ENCODE measurements around the gene MSMP. TPM values are rescaled to one million over a fixed set of nuclear protein-coding genes. Genes with fewer than 3 reads are reported as not detected.

MSMP gene
- total RNA-seq (2014; rRNA removed; shearing (Covaris generic)) = 0.67 and 2.3 TPM in 2 replicates
- total RNA-seq (2022) = 4.1 and 4.4 TPM in 2 replicates
- Bru-seq, nascent RNA = percentile 42 among the genes with signal in this experiment
- percentile 47 among the genes with signal in this experiment for BruChase-seq, experiment 1, labeled RNA remaining after a 6-hour chase
- percentile 35 among the genes with signal in this experiment for BruChase-seq, experiment 2, labeled RNA remaining after a 2-hour chase
- long read RNA-seq, partial matches to known transcripts = 0 of 4 reads
- long read RNA-seq, other reads (novel, unspliced or antisense) = 0 of 4 reads

- no peak within 1 kb of the TSS for H2AFZ ChIP-seq (ENCODE audit: low read length)
- TF ChIP-seq CTCF (conservative IDR thresholded peaks at IDR 0.05; ENCODE audit: low read length) = no peak
- TF ChIP-seq EZH2phosphoT487 (IDR thresholded peaks at IDR 0.05; ENCODE audit: borderline replicate concordance, low read depth, low read length) = no peak
- peaks cover 17% of the 10 kb centered on the region for H3K79me2 ChIP-seq (ENCODE audit: insufficient read depth, low read depth, low read length)
- ChIA-PET CTCF (ENCODE audit: unreplicated experiment) (no interaction called here), POLR2A (no interaction called here)
- no peak for DNase-seq (ENCODE audit: low spot score)
- peak within 1 kb of the TSS; percentile 94 for H3K27ac ChIP-seq (ENCODE audit: low read depth, low read length, poor library complexity, severe bottlenecking)
- peaks cover 22% of the 10 kb centered on the region; the same call in 1 of the 2 replicates for H3K36me3 ChIP-seq (ENCODE audit: insufficient read depth, low read length)
- no peaks in the 10 kb centered on the region for H3K9me3 ChIP-seq (ENCODE audit: low read length)
- peak within 1 kb of the TSS; percentile 74; the same call in 1 of the 2 replicates for H3K4me2 ChIP-seq (ENCODE audit: low read length)
- peaks cover 63% of the 10 kb centered on the region for H3K4me1 ChIP-seq (ENCODE audit: insufficient read depth, low read length, poor library complexity, severe bottlenecking)
- H4K20me1 ChIP-seq (ENCODE audit: insufficient read depth, low read length) = no peaks in the 10 kb centered on the region
- H3K9me2 ChIP-seq (ENCODE audit: insufficient read depth, low read length) = no peaks in the 10 kb centered on the region
- intact Hi-C loops (cut with micrococcal nuclease; ENCODE audit: unreplicated experiment) = no loop called here
- BruUV-seq (replicated peaks) = no TSS peak
- no peak within 1 kb of the TSS for H3K4me3 ChIP-seq (ENCODE audit: low read depth, low read length, poor library complexity, severe bottlenecking)
Observed at GRCh38 chr9:35754264-35754663, at the start of gene MSMP. Gene MSMP, minus strand, starts transcription at chr9:35754276. Its CDS starts 147 bp downstream, at chr9:35754129.

GRCh38 chr9:35801328-35802128, 47.5 kb upstream of the MSMP start:
- Histone ChIP-seq H3K9me3 (ENCODE audit: low read length) (no peaks in the 10 kb centered on the region), H2AFZ (ENCODE audit: low read length) (no peak overlapping the region), H3K79me2 (ENCODE audit: insufficient read depth, low read depth, low read length) (no peaks in the 10 kb centered on the region), H4K20me1 (ENCODE audit: insufficient read depth, low read length) (no peaks in the 10 kb centered on the region), H3K4me1 (ENCODE audit: insufficient read depth, low read length, poor library complexity, severe bottlenecking) (no peaks in the 10 kb centered on the region), H3K27ac (ENCODE audit: low read depth, low read length, poor library complexity, severe bottlenecking) (no peak overlapping the region), H3K9me2 (ENCODE audit: insufficient read depth, low read length) (no peaks in the 10 kb centered on the region), H3K4me3 (ENCODE audit: low read depth, low read length, poor library complexity, severe bottlenecking) (no peak overlapping the region), H3K36me3 (ENCODE audit: insufficient read depth, low read length) (peaks cover 9% of the 10 kb centered on the region; the same call in 1 of the 2 replicates), H3K4me2 (ENCODE audit: low read length) (no peak overlapping the region)
- no peak for TF ChIP-seq EZH2phosphoT487 (IDR thresholded peaks at IDR 0.05; ENCODE audit: borderline replicate concordance, low read depth, low read length)
- no peak for TF ChIP-seq CTCF (conservative IDR thresholded peaks at IDR 0.05; ENCODE audit: low read length)
- no TSS peak for BruUV-seq (replicated peaks)
- DNase-seq (ENCODE audit: low spot score) = no peak
- intact Hi-C loops (cut with micrococcal nuclease; ENCODE audit: unreplicated experiment) = no loop called here
- ChIA-PET CTCF (ENCODE audit: unreplicated experiment) (no interaction called here), POLR2A (no interaction called here)
